K562 (cell line): ENCODE results near the gene SH2D4B. TPM values are rescaled to one million over a fixed set of nuclear protein-coding genes. Genes with fewer than 3 reads are reported as not detected.

Experiments
- ATAC-seq: fragments of 200-7000 bp; cut with Tn5 transposase; 3 replicates; pipeline ENCODE4 v1.9.1; 2020; ENCODE audit warnings: moderate library complexity
- BruUV-seq: library from RNA; stranded (reverse); fragments of 400-500 nt; replicated peaks from 2 replicates; lab custom pipeline; 2021; lab: Mats Ljungman, UMichigan
- CTCF ChIA-PET: fragments of 300-600 bp; formaldehyde crosslinking; extraction: SDS; loops from one replicate; lab custom pipeline; 2021; ENCODE audit warnings: low intra/inter-chr PET ratio; lab: Yijun Ruan, JAX
- POLR2A ChIA-PET: fragments of 300-600, 350-650 bp; sonication (Branson Sonifier 250); formaldehyde crosslinking; extraction: SDS; loops from one replicate; lab custom pipeline; 2021; ENCODE audit warnings: antibody characterized with exemption, inconsistent platforms; lab: Yijun Ruan, JAX
- DNase-seq, 4 experiments: peaks; one replicate each; pipeline versions ENCODE4 v3.0.0 to v3.0.0-alpha.2; 2011 to 2018; ENCODE audit warnings: low spot score in 3 of 4, mixed read lengths in 3 of 4; ENCODE audit errors: extremely low read depth in 1 of 4
- FAIRE-seq: peaks from 2 replicates; lab custom pipeline; 2011; peaks lifted over from hg19 to GRCh38; lab: Jason Lieb, UNC
- H2AFZ ChIP-seq: 2 replicates; pipeline ENCODE4 v1.6.0; 2011; ENCODE audit warnings: low read depth, low read length, control low read depth, inconsistent platforms
- H3K27ac ChIP-seq: fragments of 200-600 bp; 3 replicates; pipeline ENCODE4 v1.8.0; 2011; ENCODE audit warnings: low read depth, mild to moderate bottlenecking, control low read depth, inconsistent platforms, low read length, moderate library complexity, mixed read lengths; ENCODE audit errors: extremely low read depth
- H3K27me3 ChIP-seq, 2 experiments: fragments of 300-600 bp in 1 of 2; 2 replicates in 1 of 2; 3 replicates in 1 of 2; pipeline versions ENCODE4 v1.6.0 to v1.8.0; 2011; ENCODE audit warnings: inconsistent platforms in 2 of 2, low read length in 2 of 2, mild to moderate bottlenecking in 1 of 2, mixed read lengths in 1 of 2, moderate library complexity in 1 of 2; ENCODE audit not compliant: control insufficient read depth in 2 of 2, insufficient read depth in 2 of 2
- H3K36me3 ChIP-seq: fragments of 300-600 bp; 3 replicates; pipeline ENCODE4 v1.8.0; 2011; ENCODE audit warnings: mild to moderate bottlenecking, low read length, inconsistent platforms; ENCODE audit not compliant: control insufficient read depth, insufficient read depth
- H3K4me1 ChIP-seq, 2 experiments: fragments of 200-600 bp in 1 of 2; replicated peaks in 1 of 2; 2 replicates in 1 of 2; 3 replicates in 1 of 2; pipeline versions ENCODE4 v1.5.1 to v1.8.0; 2011; ENCODE audit warnings: inconsistent platforms in 2 of 2, low read length in 2 of 2, mild to moderate bottlenecking in 1 of 2, mixed read lengths in 1 of 2, moderate library complexity in 1 of 2; ENCODE audit not compliant: control insufficient read depth in 2 of 2, insufficient read depth in 2 of 2
- H3K4me2 ChIP-seq: 2 replicates; pipeline ENCODE4 v1.6.1; 2011; ENCODE audit warnings: low read length, control low read depth, inconsistent platforms, mixed read lengths; ENCODE audit not compliant: insufficient read depth
- H3K4me3 ChIP-seq: fragments of 200-600 bp; sonication (generic), shearing (Covaris generic); 2 replicates; pipeline ENCODE4 v1.5.1; 2016; ENCODE audit warnings: control low read depth, inconsistent platforms
- H3K79me2 ChIP-seq: fragments of 200-600 bp; 3 replicates; pipeline ENCODE4 v1.8.0; 2011; ENCODE audit warnings: low read length, inconsistent platforms; ENCODE audit not compliant: control insufficient read depth, insufficient read depth
- H3K9ac ChIP-seq, 2 experiments: 2 replicates each; pipeline versions ENCODE4 v1.6.0 to v1.6.1; 2011; ENCODE audit warnings: low read depth in 2 of 2, low read length in 2 of 2, control low read depth in 1 of 2, inconsistent platforms in 1 of 2, mild to moderate bottlenecking in 1 of 2, mixed read lengths in 1 of 2; ENCODE audit not compliant: insufficient read depth in 1 of 2
- H3K9me1 ChIP-seq: one replicate; pipeline ENCODE4 v1.6.0; 2011; ENCODE audit warnings: inconsistent platforms, mild to moderate bottlenecking, low read length, moderate library complexity; ENCODE audit not compliant: control insufficient read depth, insufficient read depth
- H3K9me3 ChIP-seq: replicated peaks from 2 replicates; pipeline ENCODE4 v1.5.1; 2011; ENCODE audit warnings: low read depth, low read length, inconsistent platforms; ENCODE audit not compliant: control insufficient read depth, insufficient read depth
- H4K20me1 ChIP-seq: replicated peaks from 2 replicates; pipeline ENCODE4 v1.6.1; 2011; ENCODE audit warnings: low read length, inconsistent platforms, mixed read lengths; ENCODE audit not compliant: control insufficient read depth, insufficient read depth
- BACH1 ChIP-seq: fragments of 200-800 bp; sonication (Bioruptor generic); IDR thresholded peaks from 2 replicates; pipeline ENCODE4 v1.6.1; 2016; ENCODE audit warnings: missing genetic modification characterization, missing compliant biosample characterization
- CHD1 ChIP-seq: fragments of 200-600 bp; sonication (generic); IDR thresholded peaks from one replicate; pipeline ENCODE4 v1.6.1; 2012; ENCODE audit warnings: mild to moderate bottlenecking, moderate library complexity, low read length, inconsistent platforms
- FOXK1 ChIP-seq: sonication (generic); formaldehyde crosslinking; IDR thresholded peaks from 2 replicates; pipeline ENCODE4 v1.8.0; 2022; ENCODE audit warnings: missing genetic modification reagents, mild to moderate bottlenecking, borderline replicate concordance
- HDGF ChIP-seq: fragments of 450-650 bp; IDR thresholded peaks from 2 replicates; pipeline ENCODE4 v1.6.1; 2016
- HNRNPLL ChIP-seq: fragments of 200-400 bp; formaldehyde crosslinking; IDR thresholded peaks from 2 replicates; pipeline ENCODE4 v1.6.1; 2017; ENCODE audit warnings: low read length, low read depth, mild to moderate bottlenecking; ENCODE audit not compliant: poor library complexity, severe bottlenecking
- LARP7 ChIP-seq: fragments of 450-650 bp; IDR thresholded peaks from 2 replicates; pipeline ENCODE4 v1.6.1; 2016
- NFRKB ChIP-seq: fragments of 450-650 bp; IDR thresholded peaks from 2 replicates; pipeline ENCODE4 v1.6.1; 2016; ENCODE audit warnings: low read depth
- POLR2AphosphoS2 ChIP-seq: IDR thresholded peaks from 2 replicates; pipeline ENCODE4 v1.6.1; 2012; ENCODE audit warnings: low read length, improper control_type of control experiment
- SMARCA5 ChIP-seq: fragments of 450-650 bp; IDR thresholded peaks from 2 replicates; pipeline ENCODE4 v1.6.1; 2016
- ZC3H11A ChIP-seq: IDR thresholded peaks from 2 replicates; pipeline ENCODE4 v1.6.1; 2012; ENCODE audit warnings: low read depth, low read length, improper control_type of control experiment
- ZNF431 ChIP-seq: sonication (generic); formaldehyde crosslinking; IDR thresholded peaks from 2 replicates; pipeline ENCODE4 v1.8.0; 2022; ENCODE audit warnings: mild to moderate bottlenecking, missing genetic modification reagents
- ZNF583 ChIP-seq: fragments of 250-450 bp; sonication (Bioruptor Pico); IDR thresholded peaks from 2 replicates; pipeline ENCODE4 v1.4.0; 2020
- ZSCAN32 ChIP-seq: fragments of 450-650 bp; formaldehyde crosslinking; IDR thresholded peaks from 2 replicates; pipeline ENCODE4 v1.4.0; 2020; ENCODE audit warnings: mild to moderate bottlenecking, moderate library complexity
- WGBS: fragments of 100-300 bp; shearing (Covaris generic); methylation state at CpG from one replicate; pipeline ENCODE4 v1.1.6; 2016; ENCODE audit warnings: low coverage, mixed read lengths; ENCODE audit not compliant: insufficient coverage; ENCODE audit errors: missing lambda C conversion rate; 5-methylcytosine and 5-hydroxymethylcytosine counted together
- in situ Hi-C: fragments of 300-500 bp; cut with MboI; formaldehyde crosslinking; loops from 4 replicates; pipeline ENCODE4 v1.15.0; 2018; ENCODE audit warnings: inconsistent platforms, mixed read lengths
- intact Hi-C: fragments of 100-400 bp; cut with micrococcal nuclease; formaldehyde crosslinking; loops from 2 replicates; pipeline ENCODE4 v1.14.2; 2022
- polyA plus RNA-seq, 8 experiments: library from polyadenylated mRNA; depleted of rRNA in 4 of 8; stranded (reverse) in 5 of 8; unstranded in 3 of 8; fragments of >200 nt; fragmentation: Nextera tagmentation in 2 of 8; fragmentation: Illumina TruSeq in 1 of 8; extraction: Ambion mirVana in 2 of 8; extraction: Trizol in 1 of 8; gene quantifications; 2 replicates each; pipeline versions ENCODE4 v1.2.1 to v1.2.3, GENCODE V29; 2011 to 2014; ENCODE audit warnings: inconsistent platforms in 1 of 8, missing spikeins in 1 of 8
- total RNA-seq, 7 experiments: library from RNA; depleted of rRNA in 6 of 7; stranded (reverse); fragments of >200 nt in 6 of 7; fragmentation: Illumina TruSeq in 2 of 7; extraction: Trizol in 2 of 7; gene quantifications; 2 replicates each; pipeline versions ENCODE4 v1.2.1 to v1.2.3, GENCODE V29; 2011 to 2021; ENCODE audit warnings: low replicate concordance in 1 of 7
- TF ChIP-seq, protein P1 (sequence below): fragments of 450-650 bp; IDR thresholded peaks from 2 replicates; pipeline ENCODE4 v1.6.1; 2016
- TF ChIP-seq, protein P2 (sequence below): fragments of 450-650 bp; formaldehyde crosslinking; IDR thresholded peaks from 2 replicates; pipeline ENCODE4 v1.4.0; 2020; ENCODE audit warnings: mild to moderate bottlenecking, moderate library complexity
- TF ChIP-seq, protein P3 (sequence below): IDR thresholded peaks from 2 replicates; pipeline ENCODE4 v1.6.1; 2011; ENCODE audit warnings: borderline replicate concordance, low read depth, mild to moderate bottlenecking, moderate library complexity, low read length; ENCODE audit not compliant: insufficient read depth, poor library complexity, severe bottlenecking

SH2D4B gene
- total and polyA plus RNA-seq, 9 of the 15 experiments (the other 6 are each of a cell fraction or from before 2014, with no cell fraction given): 0.03 to 0.14 (median 0.04) TPM; not detected in 4

DNA sequence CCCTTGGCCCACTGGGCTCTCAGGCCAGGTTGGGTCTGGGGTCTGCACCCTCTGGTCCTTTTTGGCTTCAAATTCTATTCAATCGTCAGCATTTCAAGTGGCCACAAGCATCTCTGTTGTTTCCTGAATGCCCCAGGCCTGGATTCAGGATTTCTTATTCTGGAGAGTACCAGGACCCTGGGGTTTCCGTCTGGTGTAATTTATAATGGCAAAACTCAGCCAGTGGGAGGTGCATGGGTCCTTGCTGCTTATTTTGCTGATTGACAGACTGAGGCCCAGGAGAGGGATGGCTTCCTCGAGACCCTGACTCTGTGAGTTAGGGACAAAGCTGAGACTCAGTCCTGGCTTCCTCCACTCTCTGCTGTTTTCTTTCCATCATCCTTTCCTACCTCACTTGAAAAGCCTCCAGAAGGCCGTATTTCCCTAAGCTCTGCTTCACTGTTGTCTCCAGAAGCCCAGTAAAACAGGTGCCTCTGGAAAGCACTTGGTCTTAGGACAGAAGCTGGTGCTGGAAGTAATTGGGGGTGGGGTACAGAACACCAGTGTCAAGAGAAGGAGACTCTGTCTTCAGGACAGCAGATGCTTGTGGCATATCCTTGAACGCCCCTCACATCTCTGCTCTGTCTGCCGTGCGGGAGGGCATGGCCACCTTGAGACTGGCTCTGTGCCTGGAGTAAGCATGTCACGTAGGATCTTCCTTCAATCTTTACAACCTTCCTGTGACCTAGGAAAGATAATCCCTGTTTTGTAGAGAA, 39.4 kb upstream of the SH2D4B start:
- peaks cover 61 to 66% of the 10 kb centered on the region in 2 experiments for H3K4me1 ChIP-seq
- ATAC-seq: peak; percentile 4
- H4K20me1 ChIP-seq: no peaks in the 10 kb centered on the region
- peak overlapping the region; percentile 52 to 85 for H3K9ac ChIP-seq
- H3K4me3 ChIP-seq: no peak overlapping the region; the same call in 1 of the 2 replicates
- in situ Hi-C loops (no loop called here), intact Hi-C loops (no loop called here)
- BruUV-seq: no TSS peak
- peaks cover 21% of the 10 kb centered on the region for H3K9me3 ChIP-seq
- ChIA-PET POLR2A (interaction anchor here (0.5 to 2.1 kb wide), 12 partner anchors 9 to 296 kb away, joined by 3 to 12 read pairs (median 4); no protein-coding TSS in a partner anchor), CTCF (interaction anchor here (0.6 kb wide), 1 partner anchor 14 kb away, joined by 3 read pairs; no protein-coding TSS in a partner anchor)
- H3K36me3 ChIP-seq: peaks cover 68% of the 10 kb centered on the region
- H3K4me2 ChIP-seq: peak overlapping the region; percentile 75
- no peak for DNase-seq
- H3K27me3 ChIP-seq: no peaks in the 10 kb centered on the region
- 36% methylated on average over 8 of the region's 8 CpGs for WGBS
- H3K27ac ChIP-seq: peak overlapping the region; percentile 90
- peaks cover 96% of the 10 kb centered on the region for H3K79me2 ChIP-seq
- peak; percentile 6 for FAIRE-seq
- H3K9me1 ChIP-seq: no peaks in the 10 kb centered on the region
- H2AFZ ChIP-seq: peak overlapping the region; percentile 36; the same call in 1 of the 2 replicates
- TF ChIP-seq HNRNPLL (peak; percentile 15), LARP7 (no peak), ZC3H11A (no peak), HDGF (0 out of 2 replicates have a peak, but pooled peaks have one; percentile 79), POLR2AphosphoS2 (no peak), ZNF431 (CRISPR knock-in tag) (0 out of 2 replicates have a peak, but pooled peaks have one; percentile 56), BACH1 (tag) (peak; percentile 30; the same call in 1 of the 2 replicates), SMARCA5 (0 out of 2 replicates have a peak, but pooled peaks have one; percentile 11), ZSCAN32 (CRISPR knock-in tag) (no peak), CHD1 (peak; percentile 36), ZNF583 (CRISPR knock-in tag) (0 out of 2 replicates have a peak, but pooled peaks have one; percentile 19), NFRKB (peak; percentile 41; the same call in 1 of the 2 replicates), FOXK1 (no peak)
- TF ChIP-seq, protein P1, sequence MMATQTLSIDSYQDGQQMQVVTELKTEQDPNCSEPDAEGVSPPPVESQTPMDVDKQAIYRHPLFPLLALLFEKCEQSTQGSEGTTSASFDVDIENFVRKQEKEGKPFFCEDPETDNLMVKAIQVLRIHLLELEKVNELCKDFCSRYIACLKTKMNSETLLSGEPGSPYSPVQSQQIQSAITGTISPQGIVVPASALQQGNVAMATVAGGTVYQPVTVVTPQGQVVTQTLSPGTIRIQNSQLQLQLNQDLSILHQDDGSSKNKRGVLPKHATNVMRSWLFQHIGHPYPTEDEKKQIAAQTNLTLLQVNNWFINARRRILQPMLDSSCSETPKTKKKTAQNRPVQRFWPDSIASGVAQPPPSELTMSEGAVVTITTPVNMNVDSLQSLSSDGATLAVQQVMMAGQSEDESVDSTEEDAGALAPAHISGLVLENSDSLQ: peak; percentile 75
- TF ChIP-seq, protein P2, sequence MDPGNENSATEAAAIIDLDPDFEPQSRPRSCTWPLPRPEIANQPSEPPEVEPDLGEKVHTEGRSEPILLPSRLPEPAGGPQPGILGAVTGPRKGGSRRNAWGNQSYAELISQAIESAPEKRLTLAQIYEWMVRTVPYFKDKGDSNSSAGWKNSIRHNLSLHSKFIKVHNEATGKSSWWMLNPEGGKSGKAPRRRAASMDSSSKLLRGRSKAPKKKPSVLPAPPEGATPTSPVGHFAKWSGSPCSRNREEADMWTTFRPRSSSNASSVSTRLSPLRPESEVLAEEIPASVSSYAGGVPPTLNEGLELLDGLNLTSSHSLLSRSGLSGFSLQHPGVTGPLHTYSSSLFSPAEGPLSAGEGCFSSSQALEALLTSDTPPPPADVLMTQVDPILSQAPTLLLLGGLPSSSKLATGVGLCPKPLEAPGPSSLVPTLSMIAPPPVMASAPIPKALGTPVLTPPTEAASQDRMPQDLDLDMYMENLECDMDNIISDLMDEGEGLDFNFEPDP (CRISPR knock-in tag): 0 out of 2 replicates have a peak, but pooled peaks have one; percentile 11
- TF ChIP-seq, protein P3, sequence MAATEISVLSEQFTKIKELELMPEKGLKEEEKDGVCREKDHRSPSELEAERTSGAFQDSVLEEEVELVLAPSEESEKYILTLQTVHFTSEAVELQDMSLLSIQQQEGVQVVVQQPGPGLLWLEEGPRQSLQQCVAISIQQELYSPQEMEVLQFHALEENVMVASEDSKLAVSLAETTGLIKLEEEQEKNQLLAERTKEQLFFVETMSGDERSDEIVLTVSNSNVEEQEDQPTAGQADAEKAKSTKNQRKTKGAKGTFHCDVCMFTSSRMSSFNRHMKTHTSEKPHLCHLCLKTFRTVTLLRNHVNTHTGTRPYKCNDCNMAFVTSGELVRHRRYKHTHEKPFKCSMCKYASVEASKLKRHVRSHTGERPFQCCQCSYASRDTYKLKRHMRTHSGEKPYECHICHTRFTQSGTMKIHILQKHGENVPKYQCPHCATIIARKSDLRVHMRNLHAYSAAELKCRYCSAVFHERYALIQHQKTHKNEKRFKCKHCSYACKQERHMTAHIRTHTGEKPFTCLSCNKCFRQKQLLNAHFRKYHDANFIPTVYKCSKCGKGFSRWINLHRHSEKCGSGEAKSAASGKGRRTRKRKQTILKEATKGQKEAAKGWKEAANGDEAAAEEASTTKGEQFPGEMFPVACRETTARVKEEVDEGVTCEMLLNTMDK: no peak
